GM21825 (cell line): ENCODE measurements around the gene UNC45A.
"Not testable (repeated sequence)": the region's sequence is repeated elsewhere in the genome, so short reads cannot be mapped to it uniquely, and the experiment has no call there.

Source experiments
- ATAC-seq: cut with Tn5 transposase; IDR thresholded peaks from one replicate; pipeline ENCODE4 v1.9.1; 2021; ENCODE audit warnings: mild to moderate bottlenecking, moderate library complexity; ENCODE audit not compliant: unreplicated experiment

The UNC45A gene

DNA sequence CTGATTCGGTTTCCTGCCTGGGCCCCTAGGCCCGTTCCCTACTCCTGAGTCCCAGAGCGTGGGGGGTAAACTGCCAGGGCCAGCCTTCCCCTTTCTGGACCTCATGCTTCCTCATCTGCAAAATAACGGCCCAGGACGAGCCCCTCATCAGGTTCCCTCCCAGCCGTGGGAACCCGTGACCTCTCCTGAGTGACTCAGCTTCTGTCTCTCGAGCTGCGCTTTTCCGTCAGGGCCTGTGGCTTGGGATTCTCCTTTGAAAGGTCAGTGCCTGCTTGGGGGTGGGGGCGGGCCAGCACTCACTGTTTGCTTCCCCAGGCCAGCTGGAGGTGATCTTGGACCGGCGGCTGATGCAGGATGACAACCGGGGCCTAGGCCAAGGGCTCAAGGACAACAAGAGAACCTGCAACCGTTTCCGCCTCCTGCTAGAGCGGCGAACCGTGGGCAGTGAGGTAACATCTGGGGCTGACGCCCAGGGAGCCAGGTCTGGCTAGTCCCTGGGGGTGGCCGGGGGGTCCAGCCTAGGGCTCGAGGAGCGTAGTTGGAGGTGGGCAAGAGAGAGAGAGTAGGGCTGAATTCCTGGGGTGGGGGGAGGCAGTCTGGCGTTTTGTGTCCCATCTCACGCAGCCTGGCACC, 19.2 kb upstream of the UNC45A start:
- no peak for ATAC-seq

GRCh38 chr15:90916461-90916860, 18.6 kb upstream of the UNC45A start:
- ATAC-seq: no peak

DNA sequence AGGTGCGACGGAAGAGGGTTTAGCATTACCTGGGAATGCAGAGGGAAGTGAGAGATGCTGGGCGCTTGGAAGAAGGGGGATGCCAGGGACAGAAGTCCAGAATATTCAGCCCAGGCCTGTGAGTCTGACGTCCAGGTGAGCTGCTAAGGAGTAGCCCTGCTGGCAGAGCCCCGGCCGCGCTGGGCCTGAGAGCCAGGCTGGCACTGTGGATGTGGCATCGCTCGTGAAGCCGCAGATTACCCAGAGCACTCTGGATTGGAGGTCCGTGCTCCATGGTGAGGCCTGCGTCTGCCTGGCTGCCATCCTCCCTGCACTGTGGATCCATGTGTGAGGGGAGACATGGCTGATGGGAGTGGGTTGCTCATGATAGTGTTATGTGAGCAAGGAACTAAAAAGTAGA, 17.5 kb upstream of the UNC45A start:
- no peak for ATAC-seq

DNA sequence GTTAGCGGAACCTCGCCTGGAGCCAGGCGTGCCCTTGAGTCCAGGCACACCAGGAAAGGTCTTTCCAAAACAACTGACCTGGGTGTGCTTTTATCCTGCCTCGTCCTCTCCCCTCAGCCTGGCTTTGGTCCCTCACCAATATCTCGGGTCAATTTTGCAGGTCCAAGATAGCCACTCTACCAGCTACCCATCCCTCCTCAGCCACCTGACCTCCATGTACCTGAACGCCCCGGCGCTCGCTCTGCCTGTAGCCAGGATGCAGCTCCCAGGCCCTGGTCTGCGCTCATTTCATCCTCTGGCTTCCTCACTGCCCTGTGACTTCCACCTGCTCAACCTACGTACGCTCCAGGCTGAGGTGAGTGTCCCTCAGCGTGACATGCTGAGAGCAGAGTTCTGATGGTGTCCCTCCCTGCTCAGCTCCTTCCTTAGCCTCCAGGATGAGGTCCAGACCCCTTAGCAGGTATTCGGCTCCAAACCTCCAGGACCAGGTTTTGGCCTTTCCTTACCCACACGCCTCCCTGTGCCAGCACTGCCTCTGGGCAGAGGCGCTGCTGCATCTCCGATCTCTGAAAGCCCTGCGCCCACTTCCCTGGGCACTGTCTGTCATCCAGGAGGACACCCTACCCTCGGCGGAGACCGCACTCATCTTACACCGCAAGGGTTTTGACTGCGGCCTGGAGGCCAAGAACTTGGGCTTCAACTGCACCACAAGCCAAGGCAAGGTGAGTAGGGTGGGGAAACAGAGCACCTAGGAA, 16.9 kb upstream of the UNC45A start:
- no peak for ATAC-seq

DNA sequence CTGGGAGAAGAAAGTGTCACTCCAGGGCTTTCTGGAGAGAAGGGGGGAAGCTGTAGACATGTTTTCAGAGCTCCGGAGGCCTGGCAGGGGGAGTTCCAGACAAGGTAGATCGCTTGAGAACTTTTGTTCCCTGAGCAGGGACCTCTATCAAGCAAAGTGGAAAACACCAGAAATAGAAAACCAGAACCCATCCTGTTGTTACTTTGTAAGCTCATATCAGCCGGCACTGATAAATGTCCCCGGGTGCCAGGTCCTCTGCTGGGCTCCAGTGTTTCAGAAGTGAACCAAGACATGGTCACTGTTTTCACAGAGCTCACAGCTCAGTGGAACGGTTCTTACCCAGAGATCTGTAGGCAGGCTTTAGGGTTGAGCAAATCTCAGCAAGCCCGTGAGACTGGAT, 16.2 kb upstream of the UNC45A start:
- no peak for ATAC-seq

- no peak for ATAC-seq
These were observed 13.2 kb upstream of the UNC45A start for GRCh38 chr15:90921887-90922286.

DNA sequence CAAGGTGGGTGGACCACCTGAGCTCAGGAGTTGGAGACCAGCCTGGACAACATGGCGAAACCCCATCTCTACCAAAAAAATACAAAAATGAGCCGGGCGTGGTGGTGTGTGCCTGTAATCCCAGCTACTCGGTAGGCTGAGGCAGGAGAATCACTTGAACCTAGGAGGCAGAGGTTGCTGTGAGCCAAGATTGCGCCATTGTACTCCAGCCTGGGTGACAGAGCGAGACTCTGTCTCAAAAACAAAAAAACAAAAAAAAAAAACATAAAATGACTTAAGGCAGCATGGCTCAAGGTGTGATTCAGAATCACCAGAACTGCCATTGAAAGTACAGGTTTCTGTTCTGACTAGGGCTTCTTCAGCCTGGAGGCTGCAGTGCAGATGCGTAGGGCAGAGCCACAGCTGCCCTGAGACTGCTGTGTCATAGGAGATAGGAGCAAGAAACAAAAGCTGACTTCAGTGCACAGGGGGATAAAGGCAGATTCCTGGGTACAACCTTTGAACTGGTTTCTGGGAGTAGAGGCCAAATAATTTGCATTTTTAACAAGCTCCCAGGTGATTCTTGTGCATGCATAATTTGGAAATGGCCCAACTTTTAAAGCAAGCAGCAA, 12.3 kb upstream of the UNC45A start:
- ATAC-seq: peak; percentile 60

- ATAC-seq: peak; percentile 63
These were observed 10.7 kb upstream of the UNC45A start for GRCh38 chr15:90924375-90924774.

DNA sequence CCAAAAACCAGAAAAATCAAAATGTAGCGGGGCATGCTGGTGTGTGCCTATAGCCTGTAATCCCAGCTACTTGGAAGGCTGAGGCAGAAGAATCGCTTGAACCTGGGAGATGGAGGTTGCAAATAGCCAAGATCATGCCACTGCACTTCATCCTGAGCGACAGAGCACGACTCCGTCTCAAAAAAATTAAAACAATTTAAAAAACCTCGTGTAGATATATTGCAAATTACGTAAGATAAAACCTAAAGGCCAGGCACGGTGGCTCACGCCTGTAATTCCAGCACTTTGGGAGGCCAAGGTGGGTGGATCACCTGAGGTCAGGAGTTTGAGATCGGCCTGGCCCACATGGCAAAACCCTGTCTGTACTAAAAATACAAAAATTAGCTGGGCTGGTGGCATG, 8.3 kb upstream of the UNC45A start:
- not testable (repeated sequence) for ATAC-seq

- ATAC-seq: not testable (repeated sequence)
These were observed 7.0 kb upstream of the UNC45A start for GRCh38 chr15:90928106-90928505.

DNA sequence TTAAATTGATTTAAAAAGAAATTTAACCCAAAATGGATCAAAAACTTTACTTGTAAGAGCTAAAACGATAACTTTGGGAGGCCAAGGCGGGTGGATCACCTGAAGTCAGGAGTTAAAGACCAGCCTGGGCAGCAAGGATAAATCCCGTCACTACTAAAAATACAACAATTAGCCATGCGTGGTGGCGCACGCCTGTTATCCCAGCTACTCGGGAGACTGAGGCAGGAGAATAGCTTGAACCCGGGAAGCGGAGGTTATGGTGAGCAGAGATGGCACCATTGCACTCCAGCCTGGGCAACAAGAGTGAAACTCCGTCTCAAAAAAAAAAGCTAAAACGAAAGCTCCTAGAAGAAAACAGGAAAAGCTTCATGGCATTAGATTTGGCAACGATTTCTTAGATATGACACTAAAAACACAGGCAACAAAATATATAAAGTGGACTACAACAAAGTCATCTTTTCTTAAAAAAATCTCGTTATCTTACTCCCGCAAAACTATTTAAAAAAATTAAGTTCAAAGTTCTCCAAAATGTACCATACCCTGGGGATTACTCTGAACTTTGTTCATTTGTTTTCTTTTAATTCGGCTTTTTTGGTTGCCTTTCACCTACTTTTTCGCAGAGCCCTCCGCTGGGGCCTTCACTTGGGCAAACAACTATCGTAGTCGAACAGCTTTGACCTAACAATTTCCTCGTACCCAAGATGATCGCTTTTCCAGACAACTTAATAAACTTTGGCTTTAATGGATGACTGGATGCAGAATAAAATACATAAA, 5.7 kb upstream of the UNC45A start:
- ATAC-seq: no peak

DNA sequence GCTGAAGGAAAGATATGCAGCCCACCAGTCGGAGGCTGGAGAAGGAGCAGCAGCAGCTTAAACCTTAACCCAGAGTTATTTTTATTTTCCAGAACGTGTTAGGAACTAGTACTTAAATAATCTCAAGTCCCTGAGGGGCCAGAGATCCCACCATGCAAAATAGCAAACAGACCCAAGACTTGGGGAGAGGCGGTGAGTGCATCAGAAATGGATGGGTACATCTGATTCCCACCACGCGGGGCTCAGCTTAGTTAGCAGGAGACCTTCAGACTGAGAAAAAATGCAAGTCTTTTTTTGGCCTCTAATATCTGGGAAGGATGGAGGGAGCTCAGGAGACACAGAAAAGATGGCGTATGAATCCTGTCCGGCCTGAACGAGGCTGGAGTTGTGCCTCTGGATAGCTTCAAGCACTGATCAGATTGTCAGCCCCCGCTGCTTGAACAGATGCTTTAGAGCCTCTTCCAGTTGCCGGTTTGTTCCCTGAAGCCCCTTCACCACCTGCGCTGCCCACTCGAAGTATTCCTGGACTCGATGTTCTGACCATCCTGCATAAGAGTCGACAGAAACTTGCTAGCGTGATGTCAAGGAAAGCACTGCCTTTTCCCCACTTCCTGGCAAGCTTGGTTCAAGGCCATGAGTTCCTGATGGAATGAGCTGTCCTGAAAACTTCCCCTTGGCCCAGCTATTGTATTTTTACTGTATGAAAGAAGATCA, 4.1 kb upstream of the UNC45A start:
- ATAC-seq: no peak

DNA sequence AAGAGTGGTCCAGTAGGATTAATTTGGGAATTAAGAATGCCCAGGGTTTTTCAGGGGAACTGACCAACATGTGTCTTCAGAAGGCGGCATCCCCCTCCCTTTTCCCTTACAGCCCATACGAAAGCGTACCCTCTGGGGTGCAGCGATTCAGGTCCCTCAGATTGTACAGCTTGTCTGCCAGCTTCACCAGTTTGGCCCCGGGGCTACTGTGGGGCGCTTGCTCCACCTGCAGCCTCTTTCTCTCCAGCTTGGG, 3.6 kb upstream of the UNC45A start:
- ATAC-seq: no peak

- peak; percentile 46 for ATAC-seq
These were observed 3.0 kb upstream of the UNC45A start, which contains the start of gene HDDC3 for GRCh38 chr15:90931828-90932659. HDDC3 (minus strand) TSS chr15:90932549; CDS start chr15:90932540, 9 bp downstream.

DNA sequence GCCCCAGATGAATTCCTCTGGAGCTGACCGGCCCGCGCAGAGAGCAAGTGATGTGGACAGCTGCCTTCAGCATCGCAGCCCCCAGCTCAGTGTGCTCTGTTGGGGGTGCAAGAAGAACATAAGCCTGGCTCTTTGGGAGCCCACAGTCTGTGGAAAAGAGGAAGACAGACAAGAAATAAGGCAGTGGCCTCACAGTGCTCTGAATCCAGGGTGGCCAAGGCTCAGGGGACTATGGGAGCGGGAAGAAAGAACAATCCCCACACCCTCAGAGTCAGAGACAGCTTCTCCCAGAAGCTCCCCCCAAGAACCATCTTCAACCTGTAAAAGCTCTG, 2.5 kb upstream of the UNC45A start:
- ATAC-seq: no peak

- ATAC-seq: no peak
These were observed 1.8 kb upstream of the UNC45A start for GRCh38 chr15:90933301-90933700.

GRCh38 chr15:90934256-90934948, 683 bp upstream of the UNC45A start:
- peak; percentile 30 for ATAC-seq

DNA sequence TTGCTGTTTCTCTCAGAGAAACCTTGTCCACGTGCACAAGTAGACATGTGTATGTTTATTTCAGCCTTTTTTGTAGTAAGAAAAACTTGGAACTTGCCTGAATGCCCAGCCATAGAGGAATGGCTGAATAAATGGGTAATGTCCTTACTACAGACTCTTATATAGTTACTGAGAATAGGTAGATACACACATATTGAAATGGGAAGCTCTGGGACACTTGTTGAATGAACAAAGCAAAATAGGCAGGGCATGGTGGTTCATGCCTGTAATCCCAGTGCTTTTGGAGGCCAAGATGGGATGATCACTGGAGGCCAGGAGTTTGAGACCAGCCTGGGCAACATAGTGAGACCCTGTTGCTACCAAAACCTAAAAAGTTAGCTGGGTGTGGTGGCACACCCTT, 1.7 kb downstream of the UNC45A start:
- no peak for ATAC-seq

GRCh38 chr15:90938261-90938660, 3.2 kb downstream of the UNC45A start:
- no peak for ATAC-seq

- no peak for ATAC-seq
These were observed 4.7 kb downstream of the UNC45A start for GRCh38 chr15:90939756-90940155.
